Heart right ventricle (tissue), 16 donors: ENCODE measurements around the gene HEPHL1. TPM values are rescaled to one million over a fixed set of nuclear protein-coding genes. Genes with fewer than 3 reads are reported as not detected.

Experiments used
- ATAC-seq, 8 donors: fragments of 200-7000 bp; cut with Tn5 transposase; one replicate each; pipeline ENCODE4 v1.9.1; 2020; ENCODE audit warnings: mild to moderate bottlenecking in 8 of 8, moderate library complexity in 8 of 8, moderate number of reproducible peaks in 1 of 8
- DNase-seq, 2 donors: peaks; one replicate each; pipeline ENCODE4 v3.0.0-alpha.2; 2020
- H3K27ac ChIP-seq, 10 donors: fragments of 200-600 bp; sonication (generic) in 2 of 10; one replicate each; pipeline versions ENCODE4 v1.5.0 to v1.8.0; 2020 to 2022; ENCODE audit warnings: mild to moderate bottlenecking in 3 of 10
- H3K27me3 ChIP-seq, 7 donors: fragments of 200-600 bp; one replicate each; pipeline ENCODE4 v1.8.0; 2021 to 2022; ENCODE audit warnings: mild to moderate bottlenecking in 2 of 7
- H3K36me3 ChIP-seq, 9 donors: fragments of 200-600 bp; sonication (generic) in 1 of 9; one replicate each; pipeline versions ENCODE4 v1.5.0 to v1.8.0; 2020 to 2022; ENCODE audit warnings: mild to moderate bottlenecking in 2 of 9
- H3K4me1 ChIP-seq, 9 donors: fragments of 200-600 bp; sonication (generic) in 1 of 9; one replicate each; pipeline versions ENCODE4 v1.5.0 to v1.8.0; 2020 to 2022; ENCODE audit warnings: mild to moderate bottlenecking in 4 of 9
- H3K4me3 ChIP-seq, 10 donors: fragments of 200-600 bp; sonication (generic) in 2 of 10; one replicate each; pipeline versions ENCODE4 v1.5.0 to v1.8.0; 2020 to 2022; ENCODE audit warnings: mild to moderate bottlenecking in 7 of 10, moderate library complexity in 2 of 10
- H3K9me3 ChIP-seq, 11 donors: fragments of 200-600 bp in 10 of 11; sonication (generic) in 2 of 11; one replicate each; pipeline versions ENCODE4 v1.5.0 to v1.8.0; 2013 to 2022; ENCODE audit warnings: mild to moderate bottlenecking in 2 of 11, control low read depth in 1 of 11, moderate library complexity in 1 of 11
- WGBS, 2 donors: extraction: QIAGEN DNeasy Blood & Tissue Kit; methylation state at CpG; one replicate each; pipeline ENCODE4 v1.1.7; 2013; ENCODE audit warnings: inconsistent platforms in 1 of 2; 5-methylcytosine and 5-hydroxymethylcytosine counted together
- intact Hi-C, 10 donors: fragments of 100-400 bp; cut with DNase I; formaldehyde crosslinking; loops; one replicate each; pipeline versions ENCODE4 v1.11.1 to v1.14.2; 2022
- polyA plus RNA-seq, 2 donors: library from polyadenylated mRNA; stranded (reverse); fragments of 200-250 nt; gene quantifications; one replicate each; pipeline ENCODE4 v1.2.3, GENCODE V29; 2013
- total RNA-seq, 10 donors: library from RNA; stranded (reverse); fragmentation: NEBNext Ultra II Directional in 3 of 10; extraction: Animal tissue kit (Norgen Biotek cat#: 25700) in 3 of 10; gene quantifications; one replicate each; pipeline versions ENCODE4 v1.2.1 to v1.2.4, GENCODE V29; 2021 to 2023
- TF ChIP-seq, protein P1 (sequence below), 9 donors: fragments of 200-600 bp; sonication (generic) in 2 of 9; IDR thresholded peaks; one replicate each; pipeline versions ENCODE4 v1.5.0 to v1.8.0; 2021 to 2022; ENCODE audit warnings: antibody characterized with exemption in 9 of 9, mild to moderate bottlenecking in 5 of 9, moderate library complexity in 1 of 9
- donor health status: Arrhythmogenic right ventricular cardiomyopathy.
- donor health status: ischemic (EF 13 %, LVEDD 7.1; RV severe dilation, severe dysfunction).
- donor health status: healthy with polysubstance abuse.
- donor health status: DM: no; HTN: yes; CAD: no.
- donor health status: DM: no; HTN: no; CAD: no.
- donor health status: ischemic (EF 25% LVEDD 6.9; RV normal size, moderate dysfunction).
- donor health status: ischemic (EF 25% LVEDD 5.7; RV mildly dilated, moderate dysfunction).
- donor health status: healthy.
- donor health status: DM: yes; HTN: yes; CAD: no.
- donor health status: Ischemic cardiomyopathy.
- donor health status: ischemic (EF 35%, LVEDD 5.7; RV mildly dilated, moderate dysfunction).
- donor health status: nonischemic (EF 11% LVEDD 7.7; RV severe dilation, severe dysfunction).
- donor health status: DM: yes; HTN: yes; CAD: no.
- donor health status: PGD.
- donor health status: ischemic (EF 29% LVEDD 5.4; RV normal size, mild dysfunction).
- donor health status: nonischemic (EF 23%, LVEDD 6.1; RV moderate dilation, normal function).

HEPHL1 gene
- total and polyA plus RNA-seq, 12 donors, result not detected

DNA sequence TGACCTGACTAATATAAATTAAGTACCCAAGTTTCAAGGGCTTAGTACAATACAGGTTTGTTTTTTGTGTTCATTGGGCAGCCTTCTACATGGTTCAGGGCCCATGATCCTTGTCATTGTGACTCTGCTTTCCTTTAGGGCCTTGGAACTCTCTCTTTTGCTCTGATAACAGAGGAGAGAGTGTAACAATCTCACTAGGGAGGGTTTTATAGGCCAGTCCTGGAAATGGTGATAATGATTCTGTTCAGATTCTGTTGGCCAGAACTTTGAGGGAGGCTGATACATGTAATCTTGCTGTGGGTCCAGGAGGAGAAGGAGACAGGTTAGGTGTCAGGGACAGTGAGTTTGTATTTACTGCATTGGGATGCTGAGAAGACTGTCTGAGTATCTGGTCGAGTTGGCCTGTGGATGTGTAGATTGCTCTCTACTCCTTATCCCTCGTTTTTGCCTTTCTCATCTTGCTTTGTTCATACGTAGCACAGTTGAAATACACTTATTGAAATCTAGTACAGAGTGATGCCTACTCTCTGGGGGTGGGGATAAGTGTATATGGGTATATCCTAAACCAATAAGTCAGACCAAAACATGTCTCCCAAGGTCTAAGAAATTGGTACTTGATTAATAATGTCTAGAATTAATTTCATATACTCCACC, 37.5 kb upstream of the HEPHL1 start:
- Histone ChIP-seq H3K27me3 (no peaks in the 10 kb centered on the region), H3K27ac (no peak overlapping the region), H3K9me3 (peaks cover 0 to 6% (median 0%) of the 10 kb centered on the region in 11 donors), H3K4me1 (no peaks in the 10 kb centered on the region), H3K4me3 (no peak overlapping the region), H3K36me3 (no peaks in the 10 kb centered on the region)
- intact Hi-C loops, result no loop called here
- no peak for ATAC-seq
- no peak for DNase-seq
- TF ChIP-seq, protein P1, sequence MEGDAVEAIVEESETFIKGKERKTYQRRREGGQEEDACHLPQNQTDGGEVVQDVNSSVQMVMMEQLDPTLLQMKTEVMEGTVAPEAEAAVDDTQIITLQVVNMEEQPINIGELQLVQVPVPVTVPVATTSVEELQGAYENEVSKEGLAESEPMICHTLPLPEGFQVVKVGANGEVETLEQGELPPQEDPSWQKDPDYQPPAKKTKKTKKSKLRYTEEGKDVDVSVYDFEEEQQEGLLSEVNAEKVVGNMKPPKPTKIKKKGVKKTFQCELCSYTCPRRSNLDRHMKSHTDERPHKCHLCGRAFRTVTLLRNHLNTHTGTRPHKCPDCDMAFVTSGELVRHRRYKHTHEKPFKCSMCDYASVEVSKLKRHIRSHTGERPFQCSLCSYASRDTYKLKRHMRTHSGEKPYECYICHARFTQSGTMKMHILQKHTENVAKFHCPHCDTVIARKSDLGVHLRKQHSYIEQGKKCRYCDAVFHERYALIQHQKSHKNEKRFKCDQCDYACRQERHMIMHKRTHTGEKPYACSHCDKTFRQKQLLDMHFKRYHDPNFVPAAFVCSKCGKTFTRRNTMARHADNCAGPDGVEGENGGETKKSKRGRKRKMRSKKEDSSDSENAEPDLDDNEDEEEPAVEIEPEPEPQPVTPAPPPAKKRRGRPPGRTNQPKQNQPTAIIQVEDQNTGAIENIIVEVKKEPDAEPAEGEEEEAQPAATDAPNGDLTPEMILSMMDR (IDR thresholded peaks at IDR 0.05), result no peak
- WGBS, 2 donors, result 41 to 55% methylated on average over 3 of the region's 3 CpGs

DNA sequence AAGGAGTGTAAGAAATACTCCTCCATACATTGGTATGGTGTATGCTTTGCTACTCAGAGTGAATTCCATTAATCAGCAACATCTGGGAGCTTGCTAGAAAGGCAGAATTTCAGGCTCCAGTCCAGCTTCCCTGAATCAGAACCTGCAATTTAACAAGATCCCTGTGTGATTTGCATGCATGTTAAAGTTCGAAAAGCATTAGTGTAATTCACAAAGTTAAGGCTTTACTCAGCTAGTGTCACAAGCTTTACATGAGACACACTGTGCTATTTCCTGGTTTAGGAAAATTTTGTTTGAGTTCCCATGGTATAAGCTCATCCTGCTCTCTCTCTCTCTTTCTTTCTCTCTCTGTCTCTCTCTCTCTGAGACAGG, 37.0 kb upstream of the HEPHL1 start:
- intact Hi-C loops, result no loop called here
- Histone ChIP-seq H3K9me3 (peaks cover 0 to 6% (median 0%) of the 10 kb centered on the region in 11 donors), H3K36me3 (no peaks in the 10 kb centered on the region), H3K4me3 (no peak overlapping the region), H3K27me3 (no peaks in the 10 kb centered on the region), H3K27ac (no peak overlapping the region), H3K4me1 (no peaks in the 10 kb centered on the region)
- TF ChIP-seq, protein P1 (IDR thresholded peaks at IDR 0.05), result no peak
- no peak for DNase-seq
- ATAC-seq, result no peak
- 73 to 81% methylated on average over 1 of the region's 1 CpG for WGBS, 2 donors

DNA sequence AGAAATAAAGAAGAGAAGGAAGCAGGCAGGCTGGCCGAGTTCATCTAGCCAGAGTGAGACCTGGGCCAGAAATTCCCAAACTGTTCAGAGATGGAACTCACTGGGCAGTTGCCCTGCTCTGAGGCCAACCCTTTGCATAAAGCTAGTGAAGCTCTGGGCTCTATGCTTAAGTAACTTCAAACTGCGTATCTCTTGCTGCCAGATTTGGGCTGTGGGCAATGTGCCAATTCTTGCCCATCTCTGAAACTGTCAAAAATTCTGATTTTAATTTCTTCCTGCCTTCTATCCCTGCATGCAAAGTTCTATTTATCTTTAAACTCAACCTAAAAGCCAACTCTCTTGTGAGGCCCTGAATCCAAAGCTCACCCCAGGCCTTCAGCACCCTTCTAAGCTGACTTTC, 36.2 kb upstream of the HEPHL1 start:
- Histone ChIP-seq H3K36me3 (no peaks in the 10 kb centered on the region), H3K27ac (no peak overlapping the region), H3K4me1 (no peaks in the 10 kb centered on the region), H3K4me3 (no peak overlapping the region), H3K9me3 (no peaks in the 10 kb centered on the region), H3K27me3 (no peaks in the 10 kb centered on the region)
- intact Hi-C loops, result no loop called here
- 43 to 56% methylated on average over 2 of the region's 2 CpGs for WGBS, 2 donors
- DNase-seq (no peak), ATAC-seq (no peak)
- TF ChIP-seq, protein P1 (IDR thresholded peaks at IDR 0.05), result no peak

DNA sequence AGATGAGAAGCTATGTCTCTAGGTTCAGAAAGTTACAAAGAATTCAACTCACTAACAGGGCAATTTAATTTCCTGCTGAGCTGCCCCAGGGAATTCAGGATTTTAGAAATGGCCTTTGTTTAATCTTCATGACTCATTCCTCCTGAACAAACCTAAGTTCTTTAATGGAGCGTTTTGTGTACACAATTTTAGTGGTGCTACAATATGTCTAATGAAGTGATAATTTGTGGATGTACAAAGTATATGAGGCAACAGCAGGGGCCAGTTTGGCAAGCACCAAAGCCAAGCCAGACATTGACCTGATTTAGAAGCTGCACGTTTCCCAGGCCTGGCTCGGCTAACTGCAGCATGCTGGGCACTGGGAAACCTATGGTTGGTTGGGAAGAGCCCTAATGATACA, 34.4 kb upstream of the HEPHL1 start:
- no peak for ATAC-seq

More for the DNA sequence above, 34.4 kb upstream of the HEPHL1 start:
- intact Hi-C loops, result no loop called here
- no peak overlapping the region for H3K4me3 ChIP-seq
- peaks cover 0 to 3% (median 0%) of the 10 kb centered on the region in 11 donors for H3K9me3 ChIP-seq
- 48 to 61% methylated on average over 3 of the region's 3 CpGs for WGBS, 2 donors
- H3K27ac ChIP-seq, result no peak overlapping the region
- H3K4me1 ChIP-seq, result no peaks in the 10 kb centered on the region
- no peaks in the 10 kb centered on the region for H3K36me3 ChIP-seq
- DNase-seq, result no peak
- H3K27me3 ChIP-seq, result no peaks in the 10 kb centered on the region
- TF ChIP-seq, protein P1 (IDR thresholded peaks at IDR 0.05), result no peak
